AML-193 (cell line): ENCODE results near the gene FBLN2.

Experiments
- DNase-seq, 2 experiments: peaks; one replicate each; lab custom pipeline; 2025; lab: John Stamatoyannopoulos, UW

FBLN2 gene

GRCh38 chr3:13622356-13622755, 73.4 kb downstream of the FBLN2 start:
- DNase-seq = no peak

- DNase-seq = no peak
Observed at GRCh38 chr3:13623101-13623654, 74.3 kb downstream of the FBLN2 start.

- no peak for DNase-seq
Observed at GRCh38 chr3:13624021-13624420, 75.1 kb downstream of the FBLN2 start.

GRCh38 chr3:13624671-13625125, 75.8 kb downstream of the FBLN2 start:
- no peak for DNase-seq

- DNase-seq = no peak
Observed at GRCh38 chr3:13626396-13626795, 77.5 kb downstream of the FBLN2 start.

- DNase-seq = no peak
Observed at GRCh38 chr3:13626915-13627460, 78.1 kb downstream of the FBLN2 start.

GRCh38 chr3:13627681-13628080, 78.8 kb downstream of the FBLN2 start:
- no peak for DNase-seq

GRCh38 chr3:13628432-13628831, 79.5 kb downstream of the FBLN2 start:
- no peak for DNase-seq

- DNase-seq = no peak
Observed at GRCh38 chr3:13628841-13629551, 80.1 kb downstream of the FBLN2 start.

- no peak for DNase-seq
Observed at GRCh38 chr3:13629644-13630043, 80.7 kb downstream of the FBLN2 start.

GRCh38 chr3:13631256-13631655, 82.3 kb downstream of the FBLN2 start:
- no peak for DNase-seq

- no peak for DNase-seq
Observed at GRCh38 chr3:13633176-13633575, 84.3 kb downstream of the FBLN2 start.

- DNase-seq = no peak
Observed at GRCh38 chr3:13634151-13634550, 85.2 kb downstream of the FBLN2 start.

GRCh38 chr3:13634615-13635014, 85.7 kb downstream of the FBLN2 start:
- no peak for DNase-seq

- no peak for DNase-seq
Observed at GRCh38 chr3:13636186-13636585, 87.3 kb downstream of the FBLN2 start.

GRCh38 chr3:13636874-13637273, 87.9 kb downstream of the FBLN2 start:
- no peak for DNase-seq

- DNase-seq = no peak
Observed at GRCh38 chr3:13637311-13637891, 88.5 kb downstream of the FBLN2 start.

- no peak for DNase-seq
Observed at GRCh38 chr3:13637953-13638352, 89.0 kb downstream of the FBLN2 start.

GRCh38 chr3:13638927-13639326, 90.0 kb downstream of the FBLN2 start:
- DNase-seq = no peak

GRCh38 chr3:13642597-13642996, 93.7 kb downstream of the FBLN2 start:
- no peak for DNase-seq

- no peak for DNase-seq
Observed at GRCh38 chr3:13644341-13645117, 95.6 kb downstream of the FBLN2 start.
